ENCODE measurements around the gene RARA.

Gene RARA

GRCh38 chr17:40312893-40313667 lies 4.1 kb downstream of the RARA start:
- H3K9me3 ChIP-seq (ENCODE audit: control insufficient read depth, low read length): no peaks in the 10 kb centered on the region
- H3K27me3 ChIP-seq (ENCODE audit: control insufficient read depth, insufficient read depth, low read length): no peaks in the 10 kb centered on the region
- H3K4me1 ChIP-seq (ENCODE audit: control insufficient read depth, insufficient read depth, low read length): peaks cover 94% of the 10 kb centered on the region
- no peaks in the 10 kb centered on the region for H3K36me3 ChIP-seq (ENCODE audit: control insufficient read depth, insufficient read depth, low read length)
- H3K4me3 ChIP-seq (ENCODE audit: low read length): no peak overlapping the region
- H3K9ac ChIP-seq (ENCODE audit: low read length): no peak overlapping the region

GRCh38 chr17:40313668-40314583 lies 4.9 kb downstream of the RARA start:
- peak overlapping the region; percentile 13 for H3K9ac ChIP-seq (ENCODE audit: low read length)
- H3K4me1 ChIP-seq (ENCODE audit: control insufficient read depth, insufficient read depth, low read length): peaks cover 90% of the 10 kb centered on the region
- H3K4me3 ChIP-seq (ENCODE audit: low read length): no peak overlapping the region
- H3K36me3 ChIP-seq (ENCODE audit: control insufficient read depth, insufficient read depth, low read length): no peaks in the 10 kb centered on the region
- H3K27me3 ChIP-seq (ENCODE audit: control insufficient read depth, insufficient read depth, low read length): no peaks in the 10 kb centered on the region
- no peaks in the 10 kb centered on the region for H3K9me3 ChIP-seq (ENCODE audit: control insufficient read depth, low read length)

- Histone ChIP-seq H3K9ac (ENCODE audit: low read length) (peak overlapping the region; percentile 13), H3K9me3 (ENCODE audit: control insufficient read depth, low read length) (no peaks in the 10 kb centered on the region), H3K36me3 (ENCODE audit: control insufficient read depth, insufficient read depth, low read length) (no peaks in the 10 kb centered on the region), H3K4me1 (ENCODE audit: control insufficient read depth, insufficient read depth, low read length) (peaks cover 88% of the 10 kb centered on the region), H3K27me3 (ENCODE audit: control insufficient read depth, insufficient read depth, low read length) (no peaks in the 10 kb centered on the region), H3K4me3 (ENCODE audit: low read length) (no peak overlapping the region)
Measured at GRCh38 chr17:40314584-40314956, 5.6 kb downstream of the RARA start.

GRCh38 chr17:40315206-40315605 lies 6.2 kb downstream of the RARA start:
- Histone ChIP-seq H3K9ac (ENCODE audit: low read length) (no peak overlapping the region), H3K4me1 (ENCODE audit: control insufficient read depth, insufficient read depth, low read length) (peaks cover 81% of the 10 kb centered on the region), H3K36me3 (ENCODE audit: control insufficient read depth, insufficient read depth, low read length) (no peaks in the 10 kb centered on the region), H3K27me3 (ENCODE audit: control insufficient read depth, insufficient read depth, low read length) (no peaks in the 10 kb centered on the region), H3K9me3 (ENCODE audit: control insufficient read depth, low read length) (no peaks in the 10 kb centered on the region), H3K4me3 (ENCODE audit: low read length) (no peak overlapping the region)

- no peaks in the 10 kb centered on the region for H3K9me3 ChIP-seq (ENCODE audit: control insufficient read depth, low read length)
- H3K4me3 ChIP-seq (ENCODE audit: low read length): no peak overlapping the region
- H3K4me1 ChIP-seq (ENCODE audit: control insufficient read depth, insufficient read depth, low read length): peaks cover 74% of the 10 kb centered on the region
- H3K36me3 ChIP-seq (ENCODE audit: control insufficient read depth, insufficient read depth, low read length): no peaks in the 10 kb centered on the region
- H3K27me3 ChIP-seq (ENCODE audit: control insufficient read depth, insufficient read depth, low read length): no peaks in the 10 kb centered on the region
- no peak overlapping the region for H3K9ac ChIP-seq (ENCODE audit: low read length)
Measured at GRCh38 chr17:40315678-40316570, 6.9 kb downstream of the RARA start.

- H3K9ac ChIP-seq (ENCODE audit: low read length): peak overlapping the region; percentile 70
- peak overlapping the region; percentile 28 for H3K4me3 ChIP-seq (ENCODE audit: low read length)
- H3K4me1 ChIP-seq (ENCODE audit: control insufficient read depth, insufficient read depth, low read length): peaks cover 72% of the 10 kb centered on the region
Measured at GRCh38 chr17:40316571-40317344, 7.8 kb downstream of the RARA start.

GRCh38 chr17:40317345-40317873 lies 8.4 kb downstream of the RARA start:
- Histone ChIP-seq H3K9me3 (ENCODE audit: control insufficient read depth, low read length) (no peaks in the 10 kb centered on the region), H3K9ac (ENCODE audit: low read length) (peak overlapping the region; percentile 70), H3K36me3 (ENCODE audit: control insufficient read depth, insufficient read depth, low read length) (no peaks in the 10 kb centered on the region), H3K4me1 (ENCODE audit: control insufficient read depth, insufficient read depth, low read length) (peaks cover 72% of the 10 kb centered on the region), H3K27me3 (ENCODE audit: control insufficient read depth, insufficient read depth, low read length) (no peaks in the 10 kb centered on the region), H3K4me3 (ENCODE audit: low read length) (peak overlapping the region; percentile 47)

More at GRCh38 chr17:40316571-40317344, 7.8 kb downstream of the RARA start:
- H3K9me3 ChIP-seq (ENCODE audit: control insufficient read depth, low read length): no peaks in the 10 kb centered on the region
- H3K27me3 ChIP-seq (ENCODE audit: control insufficient read depth, insufficient read depth, low read length): no peaks in the 10 kb centered on the region
- no peaks in the 10 kb centered on the region for H3K36me3 ChIP-seq (ENCODE audit: control insufficient read depth, insufficient read depth, low read length)

- H3K9me3 ChIP-seq (ENCODE audit: control insufficient read depth, low read length): no peaks in the 10 kb centered on the region
- H3K36me3 ChIP-seq (ENCODE audit: control insufficient read depth, insufficient read depth, low read length): no peaks in the 10 kb centered on the region
Measured at GRCh38 chr17:40317880-40318829, 9.2 kb downstream of the RARA start.

GRCh38 chr17:40318830-40319391 lies 9.9 kb downstream of the RARA start:
- Histone ChIP-seq H3K36me3 (ENCODE audit: control insufficient read depth, insufficient read depth, low read length) (no peaks in the 10 kb centered on the region), H3K4me3 (ENCODE audit: low read length) (peak overlapping the region; percentile 51), H3K9me3 (ENCODE audit: control insufficient read depth, low read length) (no peaks in the 10 kb centered on the region), H3K4me1 (ENCODE audit: control insufficient read depth, insufficient read depth, low read length) (peaks cover 72% of the 10 kb centered on the region), H3K27me3 (ENCODE audit: control insufficient read depth, insufficient read depth, low read length) (no peaks in the 10 kb centered on the region), H3K9ac (ENCODE audit: low read length) (peak overlapping the region; percentile 72)

More at GRCh38 chr17:40317880-40318829, 9.2 kb downstream of the RARA start:
- Histone ChIP-seq H3K9ac (ENCODE audit: low read length) (peak overlapping the region; percentile 72), H3K4me3 (ENCODE audit: low read length) (peak overlapping the region; percentile 51), H3K27me3 (ENCODE audit: control insufficient read depth, insufficient read depth, low read length) (no peaks in the 10 kb centered on the region), H3K4me1 (ENCODE audit: control insufficient read depth, insufficient read depth, low read length) (peaks cover 72% of the 10 kb centered on the region)

Data from mucosa of stomach (tissue), 1 donor.